Astrocyte (in vitro differentiated cells and primary cell): ENCODE data around the gene SARDH. TPM values are rescaled to one million over a fixed set of nuclear protein-coding genes. Genes with fewer than 3 reads are reported as not detected.

Experiments used
- DNase-seq: peaks from one replicate; pipeline ENCODE4 v3.0.0-alpha.2; 2010; ENCODE audit warnings: low read depth
- FAIRE-seq: peaks from 2 replicates; lab custom pipeline; 2011; peaks lifted over from hg19 to GRCh38; lab: Jason Lieb, UNC
- H2AFZ ChIP-seq: 2 replicates; pipeline ENCODE4 v1.6.0; 2012; ENCODE audit warnings: low read depth, low read length, inconsistent platforms
- H3K27ac ChIP-seq: 2 replicates; pipeline ENCODE4 v1.5.1; 2011; ENCODE audit warnings: low read depth, low read length, inconsistent platforms
- H3K27me3 ChIP-seq: 2 replicates; pipeline ENCODE4 v1.6.0; 2011; ENCODE audit warnings: low read length, inconsistent platforms; ENCODE audit not compliant: insufficient read depth
- H3K36me3 ChIP-seq: 2 replicates; pipeline ENCODE4 v1.5.1; 2011; ENCODE audit warnings: low read length, inconsistent platforms; ENCODE audit not compliant: insufficient read depth
- H3K4me1 ChIP-seq: 2 replicates; pipeline ENCODE4 v1.5.1; 2011; ENCODE audit warnings: low read length, inconsistent platforms; ENCODE audit not compliant: insufficient read depth
- H3K4me2 ChIP-seq: 2 replicates; pipeline ENCODE4 v1.6.0; 2012; ENCODE audit warnings: low read length, inconsistent platforms
- H3K4me3 ChIP-seq: 2 replicates; pipeline ENCODE4 v1.5.1; 2011; ENCODE audit warnings: low read depth, mild to moderate bottlenecking, low read length, inconsistent platforms; ENCODE audit not compliant: insufficient read depth
- H3K79me2 ChIP-seq: 2 replicates; pipeline ENCODE4 v1.6.0; 2012; ENCODE audit warnings: mild to moderate bottlenecking, low read length, inconsistent platforms; ENCODE audit not compliant: insufficient read depth
- H3K9ac ChIP-seq: 2 replicates; pipeline ENCODE4 v1.6.0; 2012; ENCODE audit warnings: mild to moderate bottlenecking, low read length, inconsistent platforms
- H3K9me3 ChIP-seq: 2 replicates; pipeline ENCODE4 v1.5.1; 2012; ENCODE audit warnings: low read depth, mild to moderate bottlenecking, low read length, inconsistent platforms; ENCODE audit not compliant: insufficient read depth
- H4K20me1 ChIP-seq: 2 replicates; pipeline ENCODE4 v1.6.0; 2012; ENCODE audit warnings: low read length, inconsistent platforms; ENCODE audit not compliant: insufficient read depth
- H3K27ac Mint-ChIP-seq: one replicate; pipeline ENCODE4 v1.8.0; 2021; ENCODE audit warnings: mild to moderate bottlenecking, mixed read lengths; ENCODE audit not compliant: unreplicated experiment
- H3K27me3 Mint-ChIP-seq: one replicate; pipeline ENCODE4 v1.8.0; 2021; ENCODE audit warnings: low read depth, mixed read lengths; ENCODE audit not compliant: unreplicated experiment
- H3K36me3 Mint-ChIP-seq: one replicate; pipeline ENCODE4 v1.8.0; 2021; ENCODE audit warnings: low read depth, mixed read lengths; ENCODE audit not compliant: unreplicated experiment
- H3K4me1 Mint-ChIP-seq: one replicate; pipeline ENCODE4 v1.8.0; 2021; ENCODE audit warnings: low read depth, mixed read lengths; ENCODE audit not compliant: unreplicated experiment
- H3K4me3 Mint-ChIP-seq: one replicate; pipeline ENCODE4 v1.8.0; 2021; ENCODE audit warnings: mild to moderate bottlenecking, moderate library complexity, mixed read lengths; ENCODE audit not compliant: unreplicated experiment
- H3K9me3 Mint-ChIP-seq: one replicate; pipeline ENCODE4 v1.8.0; 2021; ENCODE audit warnings: mild to moderate bottlenecking, mixed read lengths; ENCODE audit not compliant: unreplicated experiment
- CTCF ChIP-seq: IDR thresholded peaks from 2 replicates; pipeline ENCODE4 v1.5.1; 2011; ENCODE audit warnings: low read depth, mild to moderate bottlenecking, inconsistent platforms, low read length, moderate library complexity; ENCODE audit not compliant: insufficient read depth
- EZH2 ChIP-seq: IDR thresholded peaks from 2 replicates; pipeline ENCODE4 v1.6.1; 2012; ENCODE audit warnings: mild to moderate bottlenecking, low read length, inconsistent platforms; ENCODE audit not compliant: insufficient read depth
- total RNA-seq: library from RNA; stranded (reverse); gene quantifications from 2 replicates; pipeline ENCODE4 v1.2.1, GENCODE V29; 2021

SARDH gene
- total RNA-seq, 1 donor from 2014 or later = 2.8 TPM

GRCh38 chr9:133739408-133740280, 1.5 kb upstream of the SARDH start:
- H3K9ac ChIP-seq = no peak overlapping the region
- no peaks in the 10 kb centered on the region for H3K9me3 Mint-ChIP-seq
- H3K27ac Mint-ChIP-seq = no peak overlapping the region
- H3K36me3 Mint-ChIP-seq = no peaks in the 10 kb centered on the region
- peaks cover 7% of the 10 kb centered on the region for H3K27me3 ChIP-seq
- H3K27ac ChIP-seq = no peak overlapping the region
- no peaks in the 10 kb centered on the region for H3K36me3 ChIP-seq
- TF ChIP-seq EZH2 (no peak), CTCF (no peak)
- H2AFZ ChIP-seq = no peak overlapping the region
- no peak overlapping the region for H3K4me3 ChIP-seq
- FAIRE-seq (no peak), DNase-seq (no peak)
- peaks cover 23% of the 10 kb centered on the region for H3K27me3 Mint-ChIP-seq
- H3K4me3 Mint-ChIP-seq = peak overlapping the region; percentile 14
- H3K79me2 ChIP-seq = no peaks in the 10 kb centered on the region
- no peaks in the 10 kb centered on the region for H3K4me1 Mint-ChIP-seq
- no peaks in the 10 kb centered on the region for H3K9me3 ChIP-seq
- peaks cover 11% of the 10 kb centered on the region for H3K4me1 ChIP-seq
- no peak overlapping the region for H3K4me2 ChIP-seq
- peaks cover 2% of the 10 kb centered on the region for H4K20me1 ChIP-seq

- Mint-ChIP-seq H3K36me3 (peaks cover 3% of the 10 kb centered on the region), H3K27me3 (peaks cover 26% of the 10 kb centered on the region), H3K27ac (no peak overlapping the region), H3K9me3 (no peaks in the 10 kb centered on the region), H3K4me1 (no peaks in the 10 kb centered on the region), H3K4me3 (peak overlapping the region; percentile 14)
- no peak overlapping the region for H3K4me3 ChIP-seq
- FAIRE-seq (no peak), DNase-seq (no peak)
- peaks cover 2% of the 10 kb centered on the region for H4K20me1 ChIP-seq
- H3K36me3 ChIP-seq = no peaks in the 10 kb centered on the region
- TF ChIP-seq EZH2 = no peak
- no peak for TF ChIP-seq CTCF
- no peak overlapping the region for H3K9ac ChIP-seq
- no peaks in the 10 kb centered on the region for H3K9me3 ChIP-seq
- peaks cover 11% of the 10 kb centered on the region for H3K4me1 ChIP-seq
- no peaks in the 10 kb centered on the region for H3K79me2 ChIP-seq
- no peak overlapping the region for H3K27ac ChIP-seq
- H2AFZ ChIP-seq = peak overlapping the region; percentile 69
- H3K4me2 ChIP-seq = peak overlapping the region; percentile 83
- H3K27me3 ChIP-seq = peaks cover 7% of the 10 kb centered on the region
Measured at GRCh38 chr9:133738640-133739225, 581 bp upstream of the SARDH start.
